Aorta (tissue), 5 donors: ENCODE measurements around the gene S1PR1. TPM values are rescaled to one million over a fixed set of nuclear protein-coding genes. Genes with fewer than 3 reads are reported as not detected.
"Not testable (repeated sequence)": the region's sequence is repeated elsewhere in the genome, so short reads cannot be mapped to it uniquely, and the experiment has no call there.

Experiments
- ATAC-seq: fragments of 200-7000 bp; cut with Tn5 transposase; one replicate; pipeline ENCODE4 v1.9.1; 2022; ENCODE audit warnings: moderate library complexity; ENCODE audit not compliant: low FRiP score
- DNase-seq, 2 donors: peaks; one replicate each; pipeline ENCODE4 v3.0.0-alpha.2; 2020
- H3K27ac ChIP-seq, 2 donors: one replicate each; pipeline ENCODE4 v1.5.1; 2013; ENCODE audit warnings: low read length in 2 of 2, mild to moderate bottlenecking in 2 of 2, moderate library complexity in 2 of 2, control low read depth in 1 of 2, inconsistent platforms in 1 of 2, low read depth in 1 of 2
- H3K27me3 ChIP-seq, 2 donors: one replicate each; pipeline ENCODE4 v1.6.1; 2013; ENCODE audit warnings: control low read depth in 1 of 2, low read length in 1 of 2, mild to moderate bottlenecking in 1 of 2, moderate library complexity in 1 of 2; ENCODE audit not compliant: insufficient read depth in 2 of 2, control insufficient read depth in 1 of 2
- H3K36me3 ChIP-seq, 2 donors: one replicate each; pipeline ENCODE4 v1.6.1; 2013; ENCODE audit warnings: control low read depth in 1 of 2, low read length in 1 of 2, mild to moderate bottlenecking in 1 of 2; ENCODE audit not compliant: insufficient read depth in 2 of 2, control insufficient read depth in 1 of 2
- H3K4me1 ChIP-seq, 2 donors: one replicate each; pipeline ENCODE4 v1.6.1; 2013; ENCODE audit warnings: low read length in 2 of 2, control low read depth in 1 of 2, mild to moderate bottlenecking in 1 of 2, moderate library complexity in 1 of 2; ENCODE audit not compliant: insufficient read depth in 2 of 2, control insufficient read depth in 1 of 2
- H3K4me3 ChIP-seq, 2 donors: one replicate each; pipeline ENCODE4 v1.5.1; 2013; ENCODE audit warnings: low read length in 2 of 2, control low read depth in 1 of 2, mild to moderate bottlenecking in 1 of 2
- H3K9me3 ChIP-seq: one replicate; pipeline ENCODE4 v1.6.1; 2013; ENCODE audit warnings: mild to moderate bottlenecking, low read length; ENCODE audit not compliant: control insufficient read depth
- WGBS, 2 donors: extraction: QIAGEN DNeasy Blood & Tissue Kit; methylation state at CpG; one replicate each; pipeline ENCODE4 v1.1.7; 2013; 5-methylcytosine and 5-hydroxymethylcytosine counted together
- intact Hi-C, 2 donors: fragments of 100-400 bp; cut with DNase I; formaldehyde crosslinking; loops; one replicate each; pipeline versions ENCODE4 v1.14.2 to v1.15.0; 2022
- polyA plus RNA-seq, 2 donors: library from polyadenylated mRNA; stranded (reverse); fragments of 200-250 nt; gene quantifications; one replicate each; pipeline ENCODE4 v1.2.3, GENCODE V29; 2013
- total RNA-seq, 2 donors: library from RNA; stranded (reverse); fragmentation: NEBNext Ultra II Directional; extraction: Animal tissue kit (Norgen Biotek cat#: 25700); gene quantifications; one replicate each; pipeline ENCODE4 v1.2.1, GENCODE V29; 2021
- donor health status: healthy with polysubstance abuse.
- donor health status: Bipolar disorder and iron deficiency.
- donor health status: DM: no; HTN: no; CAD: no.
- donor health status: DM: no; HTN: no; CAD: no.
- donor health status: DM: yes; HTN: yes; CAD: no.

The S1PR1 gene
- total and polyA plus RNA-seq, 4 donors: 3.1 to 71.0 (median 30.2) TPM

DNA sequence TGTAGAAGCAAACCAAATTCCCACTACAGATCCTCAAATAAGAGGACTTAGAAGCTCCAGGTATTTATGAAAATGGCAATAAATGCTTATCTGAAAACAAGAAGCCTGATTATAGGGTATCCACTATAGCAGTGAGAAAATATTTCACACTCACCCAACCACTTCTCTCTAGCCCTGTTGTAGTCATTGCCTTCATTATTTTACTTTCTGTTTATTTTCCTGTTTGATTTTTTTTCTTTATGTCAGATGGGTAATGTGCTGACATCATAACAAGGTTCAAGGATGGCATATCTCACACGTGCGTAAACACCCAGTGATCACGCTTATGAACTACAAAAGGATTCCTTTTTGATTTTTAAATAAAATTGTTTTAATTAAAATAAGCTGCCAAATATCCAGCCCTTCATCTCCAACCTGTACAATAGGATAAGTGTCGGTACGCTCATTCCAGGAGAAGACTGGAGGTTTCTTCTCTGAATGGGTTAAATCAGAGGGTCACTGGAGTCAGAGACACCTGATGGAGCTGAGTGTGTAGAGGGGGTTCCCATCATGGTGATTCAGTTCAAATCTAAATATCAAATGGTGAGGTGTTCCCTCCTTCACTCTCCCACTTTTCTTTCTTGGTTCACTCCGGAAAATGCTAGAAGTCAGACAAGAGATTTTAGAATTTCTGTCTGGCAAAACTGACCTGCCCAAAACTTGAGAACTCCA is 8.2 kb upstream of the S1PR1 start:
- H3K4me3 ChIP-seq: no peak overlapping the region
- H3K4me1 ChIP-seq: no peaks in the 10 kb centered on the region
- 93% methylated on average over 6 of the region's 6 CpGs for WGBS, 2 donors
- H3K27me3 ChIP-seq: no peaks in the 10 kb centered on the region
- H3K27ac ChIP-seq: no peak overlapping the region
- DNase-seq (no peak), ATAC-seq (no peak)
- no peaks in the 10 kb centered on the region for H3K36me3 ChIP-seq
- intact Hi-C loops: no loop called here
- H3K9me3 ChIP-seq: no peaks in the 10 kb centered on the region

DNA sequence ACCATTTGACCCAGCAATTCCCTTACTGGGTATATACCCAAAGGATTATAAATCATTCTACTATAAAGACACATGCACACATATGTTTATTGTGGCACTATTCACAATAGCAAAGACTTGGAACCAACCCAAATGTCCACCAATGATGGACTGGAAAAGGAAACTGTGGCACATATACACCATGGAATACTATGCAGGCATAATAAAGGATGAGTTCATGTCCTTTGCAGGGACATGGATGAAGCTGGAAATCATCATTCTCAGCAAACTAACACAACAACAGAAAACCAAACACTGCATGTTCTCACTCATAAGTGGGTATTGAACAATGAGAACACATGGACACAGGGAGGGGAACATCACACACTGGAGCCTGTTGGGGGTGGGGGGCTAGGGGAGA is 4.6 kb upstream of the S1PR1 start:
- not testable (repeated sequence) for DNase-seq, H3K9me3 ChIP-seq, ATAC-seq, H3K27me3 ChIP-seq, H3K36me3 ChIP-seq, H3K27ac ChIP-seq, H3K4me3 ChIP-seq, H3K4me1 ChIP-seq
- intact Hi-C loops: loop anchor here (10.0 kb wide), 3 partner anchors 53 to 297 kb away; partner anchors contain the start of gene DPH5 (in 1 of the 2)

DNA sequence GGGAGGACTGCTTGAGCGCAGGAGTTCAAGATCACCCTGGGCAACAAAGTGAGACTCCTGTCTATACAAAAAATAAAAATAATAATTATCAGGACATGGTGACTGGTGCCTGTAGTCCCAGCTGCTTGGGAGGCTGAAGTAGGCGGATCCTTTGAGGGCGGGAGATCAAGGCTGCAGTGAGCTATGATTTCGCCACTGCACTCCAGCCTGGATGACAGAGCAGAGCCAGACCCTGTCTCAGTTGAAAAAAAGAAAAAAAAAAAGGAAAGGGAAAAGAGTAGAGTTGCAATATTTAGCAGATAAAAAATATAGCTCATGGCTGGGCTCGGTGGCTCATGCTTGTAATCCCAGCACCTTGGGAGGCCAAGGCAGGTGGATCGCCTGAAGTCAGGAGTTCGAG is 3.3 kb upstream of the S1PR1 start:
- ATAC-seq (no peak), DNase-seq (no peak)
- WGBS, 2 donors: 87 to 88% methylated on average over 7 of the region's 7 CpGs
- intact Hi-C loops: loop anchor here (10.0 kb wide), 3 partner anchors 51 to 299 kb away; partner anchors contain the start of gene DPH5 (in 1 of the 2)
- no peak overlapping the region for H3K27ac ChIP-seq
- no peak overlapping the region for H3K4me3 ChIP-seq
- H3K27me3 ChIP-seq: no peaks in the 10 kb centered on the region
- no peaks in the 10 kb centered on the region for H3K9me3 ChIP-seq
- H3K36me3 ChIP-seq: no peaks in the 10 kb centered on the region
- H3K4me1 ChIP-seq: no peaks in the 10 kb centered on the region

DNA sequence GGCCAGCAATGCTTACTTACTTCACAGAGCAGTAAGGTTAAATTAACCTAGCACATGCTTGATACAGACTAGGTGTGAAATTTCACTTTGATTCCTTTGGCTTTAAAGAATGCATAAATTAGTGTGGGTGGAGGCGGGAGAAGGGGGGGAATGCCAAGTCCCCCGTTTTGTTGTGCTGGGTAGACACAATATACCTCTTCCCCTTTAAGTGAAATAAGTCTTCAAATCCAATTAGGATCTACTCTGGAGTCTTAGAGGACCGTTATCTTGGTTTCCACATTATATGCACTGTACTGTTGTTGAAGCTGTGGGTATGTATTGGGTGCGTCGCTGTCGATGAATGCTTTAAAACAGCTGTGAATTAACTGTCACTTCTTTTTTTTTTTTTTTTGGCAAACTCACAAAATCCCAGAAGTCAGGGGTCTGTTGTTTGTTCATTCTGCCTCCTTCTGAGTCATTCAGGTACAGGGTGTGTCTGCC is 1.6 kb upstream of the S1PR1 start:
- no peak for ATAC-seq
- no peak overlapping the region for H3K27ac ChIP-seq
- whole genome bisulfite sequencing, 2 donors: 35 to 37% methylated on average over 6 of the region's 6 CpGs

DNA sequence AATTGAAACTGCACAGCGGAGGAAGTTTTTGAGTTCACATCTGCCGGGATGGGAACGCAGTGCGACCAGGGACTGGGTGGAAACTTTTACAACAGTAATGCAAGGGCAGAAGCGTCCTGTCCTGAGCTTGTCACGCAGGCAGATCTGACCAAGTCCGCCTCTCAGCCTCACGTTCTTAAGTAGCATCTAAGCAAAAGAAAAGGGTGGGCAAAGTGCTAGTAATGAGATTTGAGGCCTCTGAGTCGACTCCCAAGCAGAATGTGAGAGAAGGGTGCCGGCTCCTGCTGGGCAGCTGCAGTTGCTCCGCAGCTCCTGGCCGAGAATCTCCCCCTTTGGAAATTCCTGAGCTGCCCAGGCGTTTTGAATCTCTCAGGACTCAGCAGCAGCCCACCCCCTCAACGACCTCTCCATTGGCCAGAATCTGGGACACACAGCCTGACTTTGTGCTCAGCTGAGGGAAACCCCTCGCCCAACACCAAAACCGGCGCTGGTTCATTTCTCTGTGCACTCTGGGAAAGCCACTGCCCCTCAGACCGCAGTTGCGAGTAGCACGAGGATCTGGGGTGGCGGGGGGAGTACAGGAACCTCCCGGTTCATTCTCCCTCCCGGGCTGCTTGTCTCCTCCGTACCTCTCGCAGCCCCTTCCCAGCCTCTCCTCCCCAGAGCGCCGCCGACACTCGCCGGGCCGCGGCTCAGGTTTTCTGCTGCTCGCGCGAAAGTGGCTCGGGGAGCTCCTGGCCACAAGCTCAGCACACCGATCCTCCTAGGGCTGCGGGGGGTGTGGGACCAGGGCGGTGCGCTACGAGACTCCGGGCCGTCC is 913 bp upstream of the S1PR1 start:
- Histone ChIP-seq H3K27me3 (no peaks in the 10 kb centered on the region), H3K36me3 (no peaks in the 10 kb centered on the region), H3K4me3 (peak overlapping the region; percentile 1 to 75), H3K4me1 (no peaks in the 10 kb centered on the region), H3K27ac (no peak overlapping the region), H3K9me3 (no peaks in the 10 kb centered on the region)
- intact Hi-C loops: loop anchor here (5.0 to 10.0 kb wide), 9 partner anchors 49 to 314 kb away; partner anchors contain the start of gene DPH5 (in 2 of the 2)
- ATAC-seq (peak; percentile 61), DNase-seq (peak; percentile 65 to 80)
- WGBS, 2 donors: 1% methylated on average over 43 of the region's 43 CpGs

More for the DNA sequence above, 1.6 kb upstream of the S1PR1 start:
- H3K4me1 ChIP-seq: no peaks in the 10 kb centered on the region
- no peak overlapping the region for H3K4me3 ChIP-seq
- intact Hi-C loops: loop anchor here (5.0 to 10.0 kb wide), 9 partner anchors 48 to 313 kb away; partner anchors contain the start of gene DPH5 (in 2 of the 2)
- H3K27me3 ChIP-seq: no peaks in the 10 kb centered on the region
- no peaks in the 10 kb centered on the region for H3K36me3 ChIP-seq
- no peak for DNase-seq
- H3K9me3 ChIP-seq: no peaks in the 10 kb centered on the region

DNA sequence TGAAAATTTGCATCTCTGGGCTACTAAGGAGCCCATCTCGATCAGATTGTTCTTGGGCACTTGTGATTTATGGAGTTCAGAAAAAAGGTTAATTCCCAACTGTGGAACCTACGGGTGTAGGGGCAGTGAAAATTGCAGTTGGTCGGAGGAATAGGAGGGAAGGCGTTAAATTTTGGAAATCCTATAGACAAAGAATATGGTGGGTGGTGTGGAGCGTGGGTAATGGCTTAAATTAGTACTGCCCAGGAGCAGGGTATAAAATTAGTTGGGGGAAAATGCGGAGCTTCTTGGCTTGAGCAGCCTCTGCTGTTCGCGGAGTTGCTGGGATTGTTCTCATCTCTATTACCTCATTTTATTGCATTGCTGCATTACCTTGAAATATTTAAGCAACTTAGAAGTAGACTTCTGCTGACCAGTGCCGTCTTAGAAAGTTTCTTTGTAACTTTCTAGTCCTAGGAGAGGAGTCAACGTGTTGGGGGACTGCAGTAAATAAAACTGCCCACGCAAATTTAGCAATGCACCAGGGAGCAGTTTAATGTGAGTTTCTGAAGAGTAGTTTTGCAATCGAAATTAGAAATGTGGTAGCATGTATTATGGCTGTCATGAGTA is 514 bp downstream of the S1PR1 start:
- H3K9me3 ChIP-seq: no peaks in the 10 kb centered on the region
- no peak for DNase-seq
- H3K27ac ChIP-seq: no peak overlapping the region
- peak overlapping the region; percentile 1 to 75 for H3K4me3 ChIP-seq
- no peak for ATAC-seq
- H3K27me3 ChIP-seq: no peaks in the 10 kb centered on the region
- intact Hi-C loops: loop anchor here (5.0 to 10.0 kb wide), 9 partner anchors 47 to 315 kb away; partner anchors contain the start of gene DPH5 (in 2 of the 2)
- WGBS, 2 donors: 0 to 1% methylated on average over 12 of the region's 12 CpGs
- no peaks in the 10 kb centered on the region for H3K36me3 ChIP-seq
- H3K4me1 ChIP-seq: no peaks in the 10 kb centered on the region

DNA sequence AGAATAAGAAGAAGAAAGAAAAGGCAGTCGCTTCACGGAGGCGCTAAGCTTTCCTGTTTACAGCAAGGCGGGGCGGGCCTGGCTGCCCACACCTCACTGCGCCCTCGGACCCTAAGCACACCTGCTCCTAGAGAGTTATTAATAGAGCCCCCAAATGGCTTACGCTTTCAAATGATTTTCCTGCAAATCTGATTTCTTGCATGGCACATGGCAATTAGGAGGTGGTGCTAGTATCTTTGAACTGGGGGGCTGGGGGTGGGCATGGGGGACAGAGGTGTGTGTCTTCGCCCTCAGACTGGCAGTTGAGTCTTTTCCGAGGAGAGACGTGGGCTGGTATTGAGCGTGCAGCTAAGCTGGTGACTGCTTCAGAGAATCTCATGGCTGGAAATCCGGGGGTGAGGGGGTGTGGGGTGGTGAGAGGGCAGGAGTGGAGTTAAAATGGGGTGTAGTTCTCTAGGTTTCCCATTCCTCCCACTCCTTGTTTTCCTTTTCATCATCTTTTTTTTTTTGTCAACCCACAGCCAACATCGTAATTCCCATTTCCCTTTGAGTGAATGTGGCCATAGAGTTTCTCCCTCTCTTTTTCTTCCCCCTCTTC is 1.3 kb downstream of the S1PR1 start:
- H3K4me3 ChIP-seq: peak overlapping the region; percentile 1 to 75
- H3K27ac ChIP-seq: no peak overlapping the region
- H3K36me3 ChIP-seq: no peaks in the 10 kb centered on the region
- WGBS, 2 donors: 2% methylated on average over 14 of the region's 14 CpGs
- ATAC-seq: no peak
- intact Hi-C loops: loop anchor here (5.0 to 10.0 kb wide), 9 partner anchors 47 to 316 kb away; partner anchors contain the start of gene DPH5 (in 2 of the 2)
- H3K27me3 ChIP-seq: no peaks in the 10 kb centered on the region
- no peaks in the 10 kb centered on the region for H3K4me1 ChIP-seq
- no peak for DNase-seq
- H3K9me3 ChIP-seq: no peaks in the 10 kb centered on the region

DNA sequence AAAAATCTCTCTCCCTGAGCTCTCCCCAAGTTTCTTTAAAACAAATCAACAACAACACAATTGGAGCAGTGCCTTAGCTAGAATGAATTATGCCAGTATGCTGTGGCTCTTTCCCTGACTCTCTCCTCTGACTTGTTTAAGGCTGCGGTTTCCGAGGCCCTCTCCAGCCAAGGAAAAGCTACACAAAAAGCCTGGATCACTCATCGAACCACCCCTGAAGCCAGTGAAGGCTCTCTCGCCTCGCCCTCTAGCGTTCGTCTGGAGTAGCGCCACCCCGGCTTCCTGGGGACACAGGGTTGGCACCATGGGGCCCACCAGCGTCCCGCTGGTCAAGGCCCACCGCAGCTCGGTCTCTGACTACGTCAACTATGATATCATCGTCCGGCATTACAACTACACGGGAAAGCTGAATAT is 1.9 kb downstream of the S1PR1 start:
- no peaks in the 10 kb centered on the region for H3K9me3 ChIP-seq
- no peaks in the 10 kb centered on the region for H3K4me1 ChIP-seq
- DNase-seq (peak; percentile 91 to 97), ATAC-seq (peak; percentile 89)
- H3K27ac ChIP-seq: no peak overlapping the region
- intact Hi-C loops: loop anchor here (5.0 to 10.0 kb wide), 9 partner anchors 46 to 316 kb away; partner anchors contain the start of gene DPH5 (in 2 of the 2)
- 3 to 6% methylated on average over 17 of the region's 17 CpGs for WGBS, 2 donors
- H3K4me3 ChIP-seq: peak overlapping the region in 1 of 2 donors; percentile 75
- no peaks in the 10 kb centered on the region for H3K27me3 ChIP-seq
- no peaks in the 10 kb centered on the region for H3K36me3 ChIP-seq
